ENCODE measurements around the gene IGF1. TPM values are rescaled to one million over a fixed set of nuclear protein-coding genes. Genes with fewer than 3 reads are reported as not detected.

IGF1 gene
- total and polyA plus RNA-seq, 10 of the 15 experiments (the other 5 are each of a cell fraction or from before 2014, with no cell fraction given): 2.4 to 9.2 (median 3.5) TPM

DNA sequence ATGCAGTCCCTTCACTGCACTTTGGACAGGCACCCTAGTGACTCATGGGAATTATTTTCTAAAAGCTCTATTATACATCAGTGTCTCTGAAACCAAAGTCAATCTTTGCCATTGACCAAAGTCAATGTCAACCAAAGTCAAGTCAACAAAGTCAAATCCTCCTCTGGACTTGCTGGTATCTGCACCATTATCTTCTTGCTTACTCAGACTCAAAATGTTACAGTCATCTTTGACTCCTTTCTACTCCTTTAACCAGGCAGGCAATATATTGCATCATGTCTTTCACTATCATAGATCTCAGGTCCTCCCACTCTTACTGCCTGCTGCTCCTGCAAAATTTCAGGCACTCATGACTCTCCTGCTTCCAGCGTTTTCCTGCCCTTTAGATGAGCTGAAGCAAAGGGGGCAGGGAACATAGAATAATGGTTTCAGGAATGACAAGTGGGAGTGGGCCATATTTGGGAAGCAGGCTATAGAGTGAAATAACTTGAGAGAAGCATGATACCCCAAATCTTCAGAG, 39.2 kb downstream of the IGF1 start (continued):
- no peak for TF ChIP-seq BCLAF1 (IDR thresholded peaks at IDR 0.05)

GRCh38 chr12:102439426-102440405, 40.6 kb downstream of the IGF1 start:
- Histone ChIP-seq H3K36me3 (ENCODE audit: control insufficient read depth in 2 of 2, insufficient read depth in 2 of 2, low read length in 1 of 2) (no peaks in the 10 kb centered on the region), H3K27ac (ENCODE audit: control insufficient read depth, insufficient read depth) (no peak overlapping the region), H3K4me2 (ENCODE audit: control insufficient read depth, insufficient read depth) (no peak overlapping the region), H3K27me3 (replicated peaks in 1 of 2; ENCODE audit: control insufficient read depth in 2 of 2, insufficient read depth in 2 of 2, low read length in 1 of 2) (no peaks in the 10 kb centered on the region), H3K9ac (ENCODE audit: control insufficient read depth, insufficient read depth, low read length) (no peak overlapping the region), H3K4me1 (ENCODE audit: control insufficient read depth, insufficient read depth, low read length) (no peaks in the 10 kb centered on the region; the same call in 1 of the 2 replicates), H4K20me1 (ENCODE audit: control insufficient read depth, insufficient read depth) (no peaks in the 10 kb centered on the region), H3K4me3 (no peak overlapping the region), H2AFZ (ENCODE audit: control insufficient read depth, low read depth, low read length) (no peak overlapping the region), H3K79me2 (ENCODE audit: control insufficient read depth, insufficient read depth, low read length) (no peaks in the 10 kb centered on the region), H3K9me3 (replicated peaks; ENCODE audit: control insufficient read depth, insufficient read depth, low read length) (no peaks in the 10 kb centered on the region; the same call in 2 of the 3 replicates)
- WGBS (ENCODE audit: insufficient coverage, insufficient replicate concordance, low lambda C conversion rate, missing lambda C conversion rate): 43% methylated on average over 11 of the region's 11 CpGs
- no peak for FAIRE-seq
- ChIA-PET POLR2A (interaction anchor here (0.6 kb wide), 1 partner anchor 321 kb away, joined by 4 read pairs; no protein-coding TSS in a partner anchor), SMC1A (ENCODE audit: uncharacterized antibody, unreplicated experiment) (no interaction called here), RAD21 (ENCODE audit: unreplicated experiment) (no interaction called here), CTCF (interaction anchor here (1.0 kb wide), 1 partner anchor 45 kb away, joined by 3 read pairs; no protein-coding TSS in a partner anchor)
- intact Hi-C loops (cut with micrococcal nuclease; ENCODE audit: unreplicated experiment): no loop called here
- in situ Hi-C loops (cut with MboI): no loop called here
- TF ChIP-seq, protein P1, sequence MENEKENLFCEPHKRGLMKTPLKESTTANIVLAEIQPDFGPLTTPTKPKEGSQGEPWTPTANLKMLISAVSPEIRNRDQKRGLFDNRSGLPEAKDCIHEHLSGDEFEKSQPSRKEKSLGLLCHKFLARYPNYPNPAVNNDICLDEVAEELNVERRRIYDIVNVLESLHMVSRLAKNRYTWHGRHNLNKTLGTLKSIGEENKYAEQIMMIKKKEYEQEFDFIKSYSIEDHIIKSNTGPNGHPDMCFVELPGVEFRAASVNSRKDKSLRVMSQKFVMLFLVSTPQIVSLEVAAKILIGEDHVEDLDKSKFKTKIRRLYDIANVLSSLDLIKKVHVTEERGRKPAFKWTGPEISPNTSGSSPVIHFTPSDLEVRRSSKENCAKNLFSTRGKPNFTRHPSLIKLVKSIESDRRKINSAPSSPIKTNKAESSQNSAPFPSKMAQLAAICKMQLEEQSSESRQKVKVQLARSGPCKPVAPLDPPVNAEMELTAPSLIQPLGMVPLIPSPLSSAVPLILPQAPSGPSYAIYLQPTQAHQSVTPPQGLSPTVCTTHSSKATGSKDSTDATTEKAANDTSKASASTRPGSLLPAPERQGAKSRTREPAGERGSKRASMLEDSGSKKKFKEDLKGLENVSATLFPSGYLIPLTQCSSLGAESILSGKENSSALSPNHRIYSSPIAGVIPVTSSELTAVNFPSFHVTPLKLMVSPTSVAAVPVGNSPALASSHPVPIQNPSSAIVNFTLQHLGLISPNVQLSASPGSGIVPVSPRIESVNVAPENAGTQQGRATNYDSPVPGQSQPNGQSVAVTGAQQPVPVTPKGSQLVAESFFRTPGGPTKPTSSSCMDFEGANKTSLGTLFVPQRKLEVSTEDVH (IDR thresholded peaks at IDR 0.05; ENCODE audit: low read depth, partially characterized antibody): no peak
- TF ChIP-seq RAD21 (IDR thresholded peaks at IDR 0.05; ENCODE audit: insufficient read depth, low read depth, low read length) (no peak), HDGF (IDR thresholded peaks at IDR 0.05) (no peak), FOS (IDR thresholded peaks at IDR 0.05; ENCODE audit: borderline replicate concordance, extremely low read depth, insufficient read length) (no peak), CREB1 (IDR thresholded peaks at IDR 0.05; ENCODE audit: low read depth) (no peak), ZZZ3 (IDR thresholded peaks at IDR 0.05; ENCODE audit: control insufficient read depth, insufficient read length, low read depth) (no peak), IKZF2 (IDR thresholded peaks at IDR 0.05) (no peak)
- TF ChIP-seq, protein P2, sequence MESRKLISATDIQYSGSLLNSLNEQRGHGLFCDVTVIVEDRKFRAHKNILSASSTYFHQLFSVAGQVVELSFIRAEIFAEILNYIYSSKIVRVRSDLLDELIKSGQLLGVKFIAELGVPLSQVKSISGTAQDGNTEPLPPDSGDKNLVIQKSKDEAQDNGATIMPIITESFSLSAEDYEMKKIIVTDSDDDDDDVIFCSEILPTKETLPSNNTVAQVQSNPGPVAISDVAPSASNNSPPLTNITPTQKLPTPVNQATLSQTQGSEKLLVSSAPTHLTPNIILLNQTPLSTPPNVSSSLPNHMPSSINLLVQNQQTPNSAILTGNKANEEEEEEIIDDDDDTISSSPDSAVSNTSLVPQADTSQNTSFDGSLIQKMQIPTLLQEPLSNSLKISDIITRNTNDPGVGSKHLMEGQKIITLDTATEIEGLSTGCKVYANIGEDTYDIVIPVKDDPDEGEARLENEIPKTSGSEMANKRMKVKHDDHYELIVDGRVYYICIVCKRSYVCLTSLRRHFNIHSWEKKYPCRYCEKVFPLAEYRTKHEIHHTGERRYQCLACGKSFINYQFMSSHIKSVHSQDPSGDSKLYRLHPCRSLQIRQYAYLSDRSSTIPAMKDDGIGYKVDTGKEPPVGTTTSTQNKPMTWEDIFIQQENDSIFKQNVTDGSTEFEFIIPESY (IDR thresholded peaks at IDR 0.05): no peak
- DNase-seq (ENCODE audit: low read depth, low spot score): no peak
- no peak for ATAC-seq
- no TSS peak for BruUV-seq (replicated peaks)
